ENCODE measurements around the gene PLXDC1.

GRCh38 chr17:39150795-39151149 lies 665 bp downstream of the PLXDC1 start:
- TF ChIP-seq ZBTB1 (tag by site-specific recombination; IDR thresholded peaks at IDR 0.05) = no peak
- no peak for TF ChIP-seq CTCF (tag by site-specific recombination; IDR thresholded peaks at IDR 0.05)
- TF ChIP-seq ZBTB49 (tag by site-specific recombination; IDR thresholded peaks at IDR 0.05; ENCODE audit: low read depth) = no peak
- no peak for TF ChIP-seq ZNF311 (tag by site-specific recombination; IDR thresholded peaks at IDR 0.05; ENCODE audit: borderline replicate concordance)
- TF ChIP-seq ZBTB26 (tag by site-specific recombination; optimal IDR thresholded peaks at IDR 0.05) = no peak
- TF ChIP-seq ZNF223 (tag by site-specific recombination; IDR thresholded peaks at IDR 0.05) = no peak
- no peak for TF ChIP-seq ZNF785 (tag by site-specific recombination; IDR thresholded peaks at IDR 0.05)
- TF ChIP-seq ZNF747 (tag by site-specific recombination; IDR thresholded peaks at IDR 0.05) = no peak
- no peak for TF ChIP-seq ZNF274 (IDR thresholded peaks at IDR 0.05; ENCODE audit: low read length)
- no peak for TF ChIP-seq ZNF274 (tag by site-specific recombination; IDR thresholded peaks at IDR 0.05; ENCODE audit: borderline replicate concordance)
